Right lobe of liver (tissue), 6 donors: ENCODE measurements around the gene MPHOSPH9. TPM values are rescaled to one million over a fixed set of nuclear protein-coding genes. Genes with fewer than 3 reads are reported as not detected.
"Not testable (repeated sequence)": the region's sequence is repeated elsewhere in the genome, so short reads cannot be mapped to it uniquely, and the experiment has no call there.

Source experiments
- ATAC-seq, 4 donors: fragments of 200-7000 bp; cut with Tn5 transposase; one replicate each; pipeline ENCODE4 v1.9.1; 2020; ENCODE audit warnings: mild to moderate bottlenecking in 4 of 4, moderate library complexity in 4 of 4
- DNase-seq, 3 donors: peaks; one replicate each; pipeline ENCODE4 v3.0.0-alpha.2; 2020
- H3K27ac ChIP-seq, 3 donors: fragments of 200-600 bp; one replicate each; pipeline ENCODE4 v1.8.0; 2022
- H3K27me3 ChIP-seq, 2 donors: fragments of 200-600 bp; one replicate each; pipeline ENCODE4 v1.8.0; 2022
- H3K36me3 ChIP-seq, 4 donors: fragments of 200-600 bp; sonication (generic) in 1 of 4; one replicate each; pipeline versions ENCODE4 v1.5.1 to v1.8.0; 2017 to 2022; ENCODE audit warnings: control low read depth in 1 of 4
- H3K4me1 ChIP-seq, 4 donors: fragments of 200-600 bp; sonication (generic) in 1 of 4; one replicate each; pipeline versions ENCODE4 v1.5.1 to v1.8.0; 2017 to 2022; ENCODE audit warnings: control low read depth in 1 of 4
- H3K4me3 ChIP-seq, 3 donors: fragments of 200-600 bp; one replicate each; pipeline ENCODE4 v1.8.0; 2022
- H3K9me3 ChIP-seq, 4 donors: fragments of 200-600 bp; sonication (generic) in 1 of 4; one replicate each; pipeline versions ENCODE4 v1.5.1 to v1.8.0; 2017 to 2022; ENCODE audit warnings: control low read depth in 1 of 4
- POLR2A ChIP-seq: fragments of 450-650 bp; IDR thresholded peaks from one replicate; pipeline ENCODE4 v1.6.1; 2017; ENCODE audit warnings: antibody characterized with exemption, mild to moderate bottlenecking
- WGBS: methylation state at CpG from one replicate; pipeline ENCODE4 v1.1.6; 2018; ENCODE audit warnings: low coverage, low lambda C conversion rate; ENCODE audit not compliant: insufficient coverage; ENCODE audit errors: missing lambda C conversion rate; 5-methylcytosine and 5-hydroxymethylcytosine counted together
- intact Hi-C, 2 donors: fragments of 100-400 bp; cut with DNase I; formaldehyde crosslinking; loops; one replicate each; pipeline versions ENCODE4 v1.11.2 to v1.14.1; 2022
- total RNA-seq, 6 experiments: library from RNA; depleted of rRNA in 2 of 6; stranded (reverse); fragments of >200 nt in 2 of 6; fragmentation: NEBNext Ultra II Directional in 3 of 6; extraction: Animal tissue kit (Norgen Biotek cat#: 25700) in 3 of 6; gene quantifications; one replicate each; pipeline versions ENCODE4 v1.1.0 to v1.2.4, GENCODE V29; 2016 to 2023
- TF ChIP-seq, protein P1 (sequence below), 4 donors: fragments of 200-600 bp in 3 of 4; fragments of 450-650 bp in 1 of 4; IDR thresholded peaks; one replicate each; pipeline versions ENCODE4 v1.5.1 to v1.8.0; 2016 to 2022; ENCODE audit warnings: antibody characterized with exemption in 4 of 4, mild to moderate bottlenecking in 2 of 4
- donor health status: DM: no; HTN: yes; CAD: no.
- donor health status: DM: no; HTN: no; CAD: no.
- donor health status: DM: no; HTN: no; CAD: no.
- donor health status: DM: no; HTN: yes; CAD: no.
- donor health status: DM: no; HTN: yes; CAD: no.

The MPHOSPH9 gene
- total RNA-seq, 6 experiments from 2014 or later, result 14.5 to 25.7 (median 19.1) TPM

DNA sequence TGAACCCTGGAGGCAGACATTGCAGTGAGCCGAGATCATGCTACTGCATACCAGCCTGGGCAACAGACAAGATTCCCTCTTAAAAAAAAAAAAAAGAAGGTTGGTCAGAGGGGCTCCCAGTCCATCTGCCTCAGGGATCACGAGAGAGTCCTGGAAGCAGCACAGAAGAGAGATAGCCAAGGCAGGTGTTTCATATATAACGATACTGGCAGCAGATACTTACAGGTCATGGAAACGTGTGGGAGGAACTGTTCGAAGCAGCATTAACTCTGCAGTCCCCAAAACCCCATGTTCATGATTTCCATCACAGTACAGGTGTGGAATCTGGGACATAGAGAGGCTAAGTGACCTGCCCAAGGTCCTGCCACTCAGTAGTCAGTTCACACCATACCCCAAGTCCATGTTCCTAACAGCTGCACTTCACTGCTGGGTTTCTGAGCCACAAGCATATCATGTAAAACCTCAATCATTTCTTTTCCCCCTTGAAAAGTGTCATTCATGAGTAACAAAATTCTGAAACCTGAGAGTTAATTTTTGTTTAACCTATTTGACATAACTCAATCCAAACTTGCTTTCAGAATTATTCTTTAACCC is 22.0 kb upstream of the MPHOSPH9 start:
- intact Hi-C loops, result no loop called here
- H3K36me3 ChIP-seq, result peaks cover 0 to 47% (median 16%) of the 10 kb centered on the region in 4 donors
- TF ChIP-seq, protein P1, sequence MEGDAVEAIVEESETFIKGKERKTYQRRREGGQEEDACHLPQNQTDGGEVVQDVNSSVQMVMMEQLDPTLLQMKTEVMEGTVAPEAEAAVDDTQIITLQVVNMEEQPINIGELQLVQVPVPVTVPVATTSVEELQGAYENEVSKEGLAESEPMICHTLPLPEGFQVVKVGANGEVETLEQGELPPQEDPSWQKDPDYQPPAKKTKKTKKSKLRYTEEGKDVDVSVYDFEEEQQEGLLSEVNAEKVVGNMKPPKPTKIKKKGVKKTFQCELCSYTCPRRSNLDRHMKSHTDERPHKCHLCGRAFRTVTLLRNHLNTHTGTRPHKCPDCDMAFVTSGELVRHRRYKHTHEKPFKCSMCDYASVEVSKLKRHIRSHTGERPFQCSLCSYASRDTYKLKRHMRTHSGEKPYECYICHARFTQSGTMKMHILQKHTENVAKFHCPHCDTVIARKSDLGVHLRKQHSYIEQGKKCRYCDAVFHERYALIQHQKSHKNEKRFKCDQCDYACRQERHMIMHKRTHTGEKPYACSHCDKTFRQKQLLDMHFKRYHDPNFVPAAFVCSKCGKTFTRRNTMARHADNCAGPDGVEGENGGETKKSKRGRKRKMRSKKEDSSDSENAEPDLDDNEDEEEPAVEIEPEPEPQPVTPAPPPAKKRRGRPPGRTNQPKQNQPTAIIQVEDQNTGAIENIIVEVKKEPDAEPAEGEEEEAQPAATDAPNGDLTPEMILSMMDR (IDR thresholded peaks at IDR 0.05), result no peak
- no peak for TF ChIP-seq POLR2A
- no peak overlapping the region for H3K4me3 ChIP-seq
- WGBS, result 48% methylated on average over 2 of the region's 5 CpGs
- ATAC-seq (no peak), DNase-seq (no peak)
- peaks cover 0 to 21% (median 4%) of the 10 kb centered on the region in 4 donors for H3K4me1 ChIP-seq
- no peaks in the 10 kb centered on the region for H3K9me3 ChIP-seq
- no peak overlapping the region for H3K27ac ChIP-seq
- H3K27me3 ChIP-seq, result no peaks in the 10 kb centered on the region

DNA sequence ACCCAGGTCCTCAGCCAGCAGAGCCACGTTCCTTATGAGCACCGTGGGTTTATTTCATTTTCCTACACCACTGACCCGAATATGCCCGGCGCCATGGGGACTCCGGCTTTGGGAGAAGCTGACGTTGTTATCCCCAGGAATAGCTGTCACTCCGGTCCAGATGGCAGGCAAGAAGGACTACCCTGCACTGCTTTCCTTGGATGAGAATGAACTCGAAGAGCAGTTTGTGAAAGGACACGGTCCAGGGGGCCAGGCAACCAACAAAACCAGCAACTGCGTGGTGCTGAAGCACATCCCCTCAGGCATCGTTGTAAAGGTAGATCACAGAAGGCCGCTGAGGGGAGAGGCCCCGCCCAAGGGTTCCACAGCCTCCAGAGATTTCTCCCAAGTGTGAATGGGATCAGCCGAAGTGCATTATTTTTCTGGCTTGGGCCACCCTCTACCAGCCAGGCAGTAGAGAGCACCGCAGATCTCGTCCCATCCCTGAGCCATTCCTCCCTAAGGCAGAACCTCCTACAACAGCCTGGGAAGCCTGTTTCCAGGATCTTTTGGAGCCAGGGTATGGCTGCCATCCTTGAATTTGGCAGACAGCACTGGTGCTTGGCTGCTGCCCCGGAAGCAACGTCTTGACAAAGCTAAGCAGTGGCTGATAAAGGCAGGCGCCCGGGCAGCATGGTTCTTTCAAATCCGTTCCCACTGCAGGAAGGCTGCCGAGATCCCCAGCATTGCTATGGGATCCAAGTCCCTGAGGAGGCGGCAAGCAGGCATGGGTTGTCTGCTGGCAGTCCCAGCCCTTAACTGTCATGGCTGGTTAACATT is 20.9 kb upstream of the MPHOSPH9 start:
- Histone ChIP-seq H3K4me1 (peaks cover 0 to 23% (median 4%) of the 10 kb centered on the region in 4 donors), H3K27me3 (no peaks in the 10 kb centered on the region), H3K36me3 (peaks cover 0 to 43% (median 14%) of the 10 kb centered on the region in 4 donors), H3K4me3 (no peak overlapping the region), H3K9me3 (no peaks in the 10 kb centered on the region), H3K27ac (no peak overlapping the region)
- 84% methylated on average over 12 of the region's 24 CpGs for WGBS
- intact Hi-C loops, result no loop called here
- DNase-seq (no peak), ATAC-seq (no peak)
- no peak for TF ChIP-seq POLR2A
- TF ChIP-seq, protein P1 (IDR thresholded peaks at IDR 0.05), result no peak

DNA sequence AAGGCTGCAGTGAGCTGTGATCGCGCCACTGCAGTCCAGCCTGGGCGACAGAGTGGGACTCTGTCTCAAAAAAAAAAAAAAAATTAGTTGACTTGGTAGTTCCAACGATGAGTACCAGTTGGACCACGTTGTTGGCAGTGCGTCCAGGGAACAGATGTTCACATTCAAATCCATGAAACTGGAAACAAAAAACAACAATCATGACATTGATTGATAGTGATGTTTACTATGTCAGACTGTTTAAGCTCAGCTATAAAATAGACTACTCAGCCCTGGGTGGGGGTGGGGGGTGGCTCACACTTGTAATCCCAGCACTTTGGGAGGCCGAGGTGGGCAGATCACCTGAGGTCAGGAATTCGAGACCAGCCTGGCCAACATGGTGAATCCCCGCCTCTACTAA is 19.4 kb upstream of the MPHOSPH9 start:
- H3K9me3 ChIP-seq, ATAC-seq, H3K27me3 ChIP-seq, DNase-seq, H3K4me3 ChIP-seq, intact Hi-C loops, H3K27ac ChIP-seq: not testable (repeated sequence)
- 47% methylated on average over 3 of the region's 9 CpGs for WGBS
- Histone ChIP-seq H3K36me3 (peaks cover 0 to 36% (median 14%) of the 10 kb centered on the region in 4 donors), H3K4me1 (peaks cover 0 to 19% (median 4%) of the 10 kb centered on the region in 4 donors)

DNA sequence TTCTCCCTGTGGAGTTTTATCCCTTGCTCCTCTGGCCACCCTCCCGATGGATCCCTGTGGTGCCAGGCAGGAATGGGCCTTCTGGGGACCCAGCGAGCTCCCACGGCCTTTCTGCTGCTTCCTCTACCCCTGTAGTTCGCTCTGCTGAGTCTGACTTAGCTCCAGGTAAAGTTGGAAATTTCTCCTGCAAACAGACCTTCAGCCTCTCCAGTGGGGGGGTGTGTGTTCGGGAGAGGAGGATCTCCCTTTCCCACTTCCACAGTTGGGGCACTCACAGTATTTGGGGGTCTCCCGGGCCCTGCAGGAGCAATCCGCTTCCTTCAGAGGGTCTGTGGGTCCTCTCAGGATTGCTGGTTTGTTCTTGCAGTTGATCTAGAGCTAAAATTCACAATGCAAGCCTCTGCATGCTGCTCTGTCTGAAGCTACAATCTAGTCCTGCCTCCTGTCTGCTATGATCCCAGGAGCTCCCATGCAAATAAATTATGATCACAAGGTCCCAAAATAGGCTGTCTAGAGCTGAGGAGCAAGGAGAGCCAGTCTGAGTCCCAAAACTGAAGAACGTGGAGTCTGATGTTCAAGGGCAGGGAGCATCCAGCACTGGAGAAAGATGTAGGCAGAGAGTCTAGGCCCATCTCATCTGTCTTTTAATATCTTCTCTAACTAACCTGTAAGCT is 18.6 kb upstream of the MPHOSPH9 start:
- no peak for TF ChIP-seq POLR2A
- TF ChIP-seq, protein P1 (IDR thresholded peaks at IDR 0.05), result no peak
- H3K9me3 ChIP-seq, result no peaks in the 10 kb centered on the region
- H3K27ac ChIP-seq, result peak overlapping the region in 2 of 3 donors; percentile 10 to 49
- H3K4me1 ChIP-seq, result peaks cover 0 to 19% (median 4%) of the 10 kb centered on the region in 4 donors
- peaks cover 0 to 28% (median 12%) of the 10 kb centered on the region in 4 donors for H3K36me3 ChIP-seq
- DNase-seq, result no peak
- no peak overlapping the region for H3K4me3 ChIP-seq
- intact Hi-C loops, result no loop called here
- peak in 3 of 4 donors; percentile 20 to 54 (median 25) for ATAC-seq
- WGBS, result 51% methylated on average over 8 of the region's 8 CpGs
- no peaks in the 10 kb centered on the region for H3K27me3 ChIP-seq
